Tibial nerve (tissue), 3 donors: ENCODE measurements around the gene RIPOR3.

ENCODE experiments used
- CTCF ChIP-seq, 5 experiments: fragments of 200-600 bp in 3 of 5; fragments of 450-650 bp in 2 of 5; sonication (generic) in 3 of 5; IDR thresholded peaks; one replicate each; pipeline ENCODE4 v1.5.1; 2016 to 2019; ENCODE audit warnings: antibody characterized with exemption in 5 of 5, mild to moderate bottlenecking in 3 of 5, moderate library complexity in 2 of 5
- POLR2A ChIP-seq, 2 donors: fragments of 450-650 bp; IDR thresholded peaks; one replicate each; pipeline ENCODE4 v1.6.1; 2017; ENCODE audit warnings: antibody characterized with exemption in 2 of 2, mild to moderate bottlenecking in 2 of 2, moderate library complexity in 2 of 2

- TF ChIP-seq POLR2A (IDR thresholded peaks at IDR 0.05) (no peak), CTCF (IDR thresholded peaks at IDR 0.05) (no peak)
These were observed 37.2 kb upstream of the RIPOR3 start for GRCh38 chr20:50728486-50728980.
